Activated T-cell treated with anti-CD3 and anti-CD28 coated beads, Interleukin-2, amount 50 U/mL, for 24 hours (primary cell): ENCODE measurements around the gene KRTAP9-2.
"Not testable (repeated sequence)": the region's sequence is repeated elsewhere in the genome, so short reads cannot be mapped to it uniquely, and the experiment has no call there.

Source experiments
- DNase-seq: peaks from one replicate; pipeline ENCODE4 v3.0.0-alpha.2; 2020
- H3K27ac Mint-ChIP-seq: 2 replicates; pipeline ENCODE4 v1.8.0; 2020; ENCODE audit warnings: mild to moderate bottlenecking, mixed read lengths
- H3K27me3 Mint-ChIP-seq: 2 replicates; pipeline ENCODE4 v1.8.0; 2020; ENCODE audit warnings: mixed read lengths
- H3K36me3 Mint-ChIP-seq: 2 replicates; pipeline ENCODE4 v1.8.0; 2020; ENCODE audit warnings: low read depth, mixed read lengths
- H3K4me1 Mint-ChIP-seq: 2 replicates; pipeline ENCODE4 v1.8.0; 2020; ENCODE audit warnings: low read depth, mixed read lengths
- H3K4me3 Mint-ChIP-seq: 2 replicates; pipeline ENCODE4 v1.8.0; 2020; ENCODE audit warnings: mild to moderate bottlenecking, moderate library complexity, mixed read lengths
- H3K9me3 Mint-ChIP-seq: 2 replicates; pipeline ENCODE4 v1.8.0; 2020; ENCODE audit warnings: mixed read lengths

KRTAP9-2 gene

DNA sequence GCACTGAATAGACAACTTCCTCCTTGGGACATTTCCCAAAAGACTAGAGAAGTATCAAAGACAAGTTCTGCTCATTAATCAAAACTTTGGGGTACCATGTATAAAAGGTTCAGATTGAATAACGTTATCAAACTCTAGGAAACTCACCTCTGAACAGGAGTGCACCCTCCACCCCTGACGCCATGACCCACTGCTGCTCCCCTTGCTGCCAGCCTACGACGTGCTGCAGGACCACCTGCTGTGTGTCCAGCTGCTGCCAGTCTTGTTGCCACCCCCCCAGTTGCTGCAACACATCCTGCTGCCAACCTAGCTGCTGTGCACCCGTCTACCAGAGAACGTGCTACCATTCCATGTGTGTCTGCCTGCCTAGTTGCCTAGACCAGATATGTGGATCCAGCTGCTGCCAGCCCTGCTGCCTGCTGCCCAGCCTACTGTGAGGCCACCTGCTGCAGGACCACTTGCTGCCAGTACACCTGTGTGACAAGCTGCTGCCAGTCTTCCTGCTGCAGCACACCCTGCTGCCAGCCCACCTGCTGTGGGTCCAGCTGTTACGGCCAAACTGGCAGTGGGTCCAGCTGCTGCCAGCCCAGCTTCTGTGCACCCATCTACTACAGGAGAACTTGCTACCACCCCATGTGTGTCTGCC is 13.8 kb upstream of the KRTAP9-2 start:
- peaks cover 4% of the 10 kb centered on the region for H3K4me1 Mint-ChIP-seq
- H3K27me3 Mint-ChIP-seq = peaks cover 43% of the 10 kb centered on the region
- no peak for DNase-seq
- no peaks in the 10 kb centered on the region for H3K9me3 Mint-ChIP-seq
- no peak overlapping the region for H3K27ac Mint-ChIP-seq
- no peaks in the 10 kb centered on the region for H3K36me3 Mint-ChIP-seq
- H3K4me3 Mint-ChIP-seq = no peak overlapping the region

DNA sequence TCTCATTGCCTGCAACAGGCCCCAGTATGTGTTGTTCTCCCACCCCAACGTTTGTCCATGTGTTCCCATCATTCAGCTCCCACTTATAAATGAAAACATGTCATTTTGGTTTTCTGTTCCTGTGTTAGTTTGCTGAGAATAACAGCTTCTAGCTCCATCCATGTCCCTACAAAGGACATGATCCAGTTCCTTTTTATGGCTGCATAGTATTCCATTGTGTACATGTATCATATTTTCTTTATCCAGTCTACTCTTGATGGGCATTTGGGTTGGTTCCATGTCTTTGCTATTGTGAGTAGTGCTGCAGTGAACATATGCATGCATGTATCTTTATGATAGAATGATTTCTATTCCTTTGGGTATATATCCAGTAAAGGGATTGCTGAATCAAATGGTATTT is 10.8 kb upstream of the KRTAP9-2 start:
- H3K27ac Mint-ChIP-seq = no peak overlapping the region
- H3K4me1 Mint-ChIP-seq = peaks cover 4% of the 10 kb centered on the region
- peaks cover 3% of the 10 kb centered on the region for H3K9me3 Mint-ChIP-seq
- no peaks in the 10 kb centered on the region for H3K36me3 Mint-ChIP-seq
- DNase-seq = no peak
- H3K4me3 Mint-ChIP-seq = no peak overlapping the region
- peaks cover 26% of the 10 kb centered on the region for H3K27me3 Mint-ChIP-seq

DNA sequence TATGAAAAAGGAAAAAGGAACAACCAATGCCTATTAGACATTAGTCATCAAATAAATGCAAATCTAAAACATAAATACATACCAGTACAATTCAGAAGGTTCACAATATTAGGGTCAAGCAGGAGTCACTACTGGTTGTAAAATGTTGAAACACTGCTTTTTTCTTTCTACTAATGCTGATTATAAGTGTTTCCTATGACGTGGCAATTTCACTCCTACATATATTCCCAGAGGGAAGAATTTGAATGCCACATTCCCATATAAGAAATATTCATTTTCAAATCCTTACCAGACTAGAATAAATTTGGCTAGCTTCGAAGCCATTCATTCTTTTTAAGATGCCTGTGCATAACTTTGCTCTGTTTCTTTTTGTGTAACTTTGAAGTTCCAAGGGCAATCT is 2.6 kb upstream of the KRTAP9-2 start:
- DNase-seq = no peak
- no peaks in the 10 kb centered on the region for H3K4me1 Mint-ChIP-seq
- H3K27ac Mint-ChIP-seq = no peak overlapping the region
- H3K4me3 Mint-ChIP-seq = no peak overlapping the region
- no peaks in the 10 kb centered on the region for H3K36me3 Mint-ChIP-seq
- H3K9me3 Mint-ChIP-seq = peaks cover 3% of the 10 kb centered on the region
- H3K27me3 Mint-ChIP-seq = peaks cover 11% of the 10 kb centered on the region

DNA sequence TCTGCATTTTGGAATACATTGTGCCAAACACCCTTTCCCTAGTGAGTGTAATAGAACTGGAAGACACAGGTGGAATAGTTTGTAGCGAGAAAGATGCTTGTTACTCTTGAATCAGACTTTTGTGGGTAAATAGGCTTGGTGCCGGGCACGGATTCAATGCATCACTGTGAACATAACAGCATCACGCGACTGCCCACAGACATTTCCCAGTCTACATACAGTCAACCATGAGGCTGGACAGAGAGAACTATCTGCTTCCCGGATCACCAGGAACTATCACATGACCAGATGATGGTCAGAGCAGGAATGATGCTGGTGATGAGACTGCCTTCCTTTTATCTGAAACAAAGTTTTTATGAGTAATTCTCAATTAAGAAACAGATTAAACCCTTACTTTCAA is 397 bp upstream of the KRTAP9-2 start:
- no peaks in the 10 kb centered on the region for H3K4me1 Mint-ChIP-seq
- peaks cover 11% of the 10 kb centered on the region for H3K27me3 Mint-ChIP-seq
- H3K27ac Mint-ChIP-seq = no peak overlapping the region
- no peaks in the 10 kb centered on the region for H3K36me3 Mint-ChIP-seq
- DNase-seq = no peak
- H3K4me3 Mint-ChIP-seq = no peak overlapping the region
- H3K9me3 Mint-ChIP-seq = no peaks in the 10 kb centered on the region

DNA sequence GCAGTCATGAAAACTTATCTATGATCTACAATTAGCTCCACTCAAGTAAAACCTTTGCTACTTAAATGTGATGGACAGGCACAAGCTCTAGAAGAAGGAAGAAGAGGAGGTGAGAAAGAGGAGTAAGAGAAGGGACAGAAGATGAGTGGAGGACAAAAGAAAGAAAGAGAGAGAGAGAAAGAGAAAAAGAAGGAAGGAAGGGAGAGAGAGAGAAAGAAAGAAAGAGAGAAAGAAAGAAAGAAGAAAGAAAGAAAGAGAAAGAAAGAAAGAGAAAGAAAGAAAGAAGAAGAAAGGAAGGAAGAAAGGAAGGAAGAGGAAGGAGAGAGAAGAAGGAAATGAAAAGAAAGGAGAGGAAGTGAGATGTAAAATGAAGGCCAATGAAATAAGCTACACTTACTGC is 3.6 kb downstream of the KRTAP9-2 start:
- Mint-ChIP-seq H3K36me3 (no peaks in the 10 kb centered on the region), H3K9me3 (no peaks in the 10 kb centered on the region), H3K4me3 (no peak overlapping the region), H3K27ac (no peak overlapping the region), H3K27me3 (peaks cover 11% of the 10 kb centered on the region), H3K4me1 (no peaks in the 10 kb centered on the region)
- no peak for DNase-seq

DNA sequence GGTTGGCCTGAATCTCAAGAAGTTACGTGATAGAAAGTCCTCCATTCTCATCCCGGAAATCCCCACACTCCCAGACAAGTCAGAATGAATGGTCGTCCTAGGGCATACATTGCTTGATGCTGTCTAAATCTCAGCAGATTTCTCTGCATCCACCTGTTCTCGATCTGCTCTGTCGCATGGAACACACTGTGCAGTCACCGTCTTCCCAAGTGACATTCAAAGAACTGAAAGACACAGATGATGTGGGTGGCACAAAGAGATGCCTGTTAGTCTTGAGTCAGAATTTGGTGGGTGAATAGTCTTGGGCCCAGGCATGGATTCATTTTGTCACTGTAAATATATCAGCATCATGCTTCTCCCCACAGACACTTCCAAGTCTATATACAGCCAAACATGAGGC is 5.3 kb downstream of the KRTAP9-2 start:
- no peak overlapping the region for H3K4me3 Mint-ChIP-seq
- H3K27me3 Mint-ChIP-seq = peaks cover under 1% of the 10 kb centered on the region
- DNase-seq = no peak
- no peak overlapping the region for H3K27ac Mint-ChIP-seq
- no peaks in the 10 kb centered on the region for H3K4me1 Mint-ChIP-seq
- H3K36me3 Mint-ChIP-seq = no peaks in the 10 kb centered on the region
- no peaks in the 10 kb centered on the region for H3K9me3 Mint-ChIP-seq

DNA sequence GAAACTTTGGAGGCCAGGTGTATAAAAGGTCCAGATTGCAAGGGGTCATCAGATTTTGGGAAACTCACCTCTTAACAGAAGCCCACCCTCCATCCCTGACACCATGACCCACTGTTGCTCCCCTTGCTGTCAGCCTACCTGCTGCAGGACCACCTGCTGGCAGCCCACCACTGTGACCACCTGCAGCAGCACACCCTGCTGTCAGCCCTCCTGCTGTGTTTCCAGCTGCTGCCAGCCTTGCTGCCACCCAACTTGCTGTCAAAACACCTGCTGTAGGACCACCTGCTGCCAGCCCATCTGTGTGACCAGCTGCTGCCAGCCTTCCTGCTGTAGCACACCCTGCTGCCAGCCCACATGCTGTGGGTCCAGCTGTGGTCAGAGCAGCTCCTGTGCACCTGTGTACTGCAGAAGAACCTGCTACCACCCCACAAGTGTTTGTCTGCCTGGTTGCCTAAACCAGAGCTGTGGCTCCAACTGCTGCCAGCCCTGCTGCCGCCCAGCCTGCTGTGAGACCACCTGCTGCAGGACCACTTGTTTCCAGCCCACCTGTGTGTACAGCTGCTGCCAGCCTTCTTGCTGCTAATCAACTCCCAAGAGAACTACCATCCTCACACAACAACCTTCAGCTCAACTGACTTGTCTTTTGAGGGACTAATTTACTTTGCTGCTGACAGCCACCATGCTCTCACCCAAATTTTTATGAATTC is 6.1 kb downstream of the KRTAP9-2 start, which contains the start of gene KRTAP9-3:
Gene KRTAP9-3, plus strand, starts transcription at position 51 of the 707 bp plus-strand sequence. Its CDS starts 53 bp downstream, at position 104.
- H3K4me1 Mint-ChIP-seq, H3K27ac Mint-ChIP-seq, H3K9me3 Mint-ChIP-seq, DNase-seq, H3K36me3 Mint-ChIP-seq, H3K4me3 Mint-ChIP-seq, H3K27me3 Mint-ChIP-seq: not testable (repeated sequence)

DNA sequence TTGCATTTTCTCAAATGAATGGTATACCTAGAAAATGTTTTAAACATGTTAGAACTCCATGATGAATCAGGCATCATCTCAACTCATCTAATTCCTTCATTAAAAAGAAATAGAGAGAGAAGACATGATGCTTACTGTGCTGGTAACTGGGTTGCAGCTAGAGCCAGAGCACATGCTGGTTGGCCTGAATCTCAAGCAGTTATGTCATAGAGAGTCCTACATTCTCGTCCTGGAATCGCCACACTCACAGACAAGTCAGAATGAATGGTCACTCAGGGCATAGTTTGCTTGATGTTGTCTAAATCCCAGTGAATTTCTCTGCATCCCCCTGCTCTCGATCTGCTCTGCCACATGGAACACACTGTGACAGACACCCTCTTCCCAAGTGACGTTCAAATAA is 10.7 kb downstream of the KRTAP9-2 start:
- H3K27me3 Mint-ChIP-seq, H3K4me3 Mint-ChIP-seq, H3K9me3 Mint-ChIP-seq, DNase-seq, H3K27ac Mint-ChIP-seq, H3K36me3 Mint-ChIP-seq, H3K4me1 Mint-ChIP-seq: not testable (repeated sequence)

DNA sequence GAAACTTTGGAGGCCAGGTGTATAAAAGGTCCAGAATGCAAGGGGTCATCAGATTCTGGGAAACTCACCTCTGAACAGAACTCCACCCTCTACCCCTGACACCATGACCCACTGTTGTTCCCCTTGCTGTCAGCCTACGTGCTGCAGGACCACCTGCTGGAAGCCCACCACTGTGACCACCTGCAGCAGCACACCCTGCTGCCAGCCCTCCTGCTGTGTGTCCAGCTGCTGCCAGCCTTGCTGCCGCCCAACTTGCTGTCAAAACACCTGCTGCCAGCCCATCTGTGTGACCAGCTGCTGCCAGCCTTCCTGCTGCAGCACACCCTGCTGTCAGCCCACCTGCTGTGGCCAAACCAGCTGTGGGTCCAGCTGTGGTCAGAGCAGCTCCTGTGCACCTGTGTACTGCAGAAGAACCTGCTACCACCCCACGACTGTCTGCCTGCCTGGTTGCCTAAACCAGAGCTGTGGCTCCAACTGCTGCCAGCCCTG is 11.5 kb downstream of the KRTAP9-2 start, which contains the start of gene KRTAP9-8:
Gene KRTAP9-8, plus strand, starts transcription at position 51 of the 489 bp plus-strand sequence. Its CDS starts 53 bp downstream, at position 104.
- H3K27me3 Mint-ChIP-seq, H3K9me3 Mint-ChIP-seq, H3K4me3 Mint-ChIP-seq, DNase-seq, H3K36me3 Mint-ChIP-seq, H3K27ac Mint-ChIP-seq, H3K4me1 Mint-ChIP-seq: not testable (repeated sequence)

DNA sequence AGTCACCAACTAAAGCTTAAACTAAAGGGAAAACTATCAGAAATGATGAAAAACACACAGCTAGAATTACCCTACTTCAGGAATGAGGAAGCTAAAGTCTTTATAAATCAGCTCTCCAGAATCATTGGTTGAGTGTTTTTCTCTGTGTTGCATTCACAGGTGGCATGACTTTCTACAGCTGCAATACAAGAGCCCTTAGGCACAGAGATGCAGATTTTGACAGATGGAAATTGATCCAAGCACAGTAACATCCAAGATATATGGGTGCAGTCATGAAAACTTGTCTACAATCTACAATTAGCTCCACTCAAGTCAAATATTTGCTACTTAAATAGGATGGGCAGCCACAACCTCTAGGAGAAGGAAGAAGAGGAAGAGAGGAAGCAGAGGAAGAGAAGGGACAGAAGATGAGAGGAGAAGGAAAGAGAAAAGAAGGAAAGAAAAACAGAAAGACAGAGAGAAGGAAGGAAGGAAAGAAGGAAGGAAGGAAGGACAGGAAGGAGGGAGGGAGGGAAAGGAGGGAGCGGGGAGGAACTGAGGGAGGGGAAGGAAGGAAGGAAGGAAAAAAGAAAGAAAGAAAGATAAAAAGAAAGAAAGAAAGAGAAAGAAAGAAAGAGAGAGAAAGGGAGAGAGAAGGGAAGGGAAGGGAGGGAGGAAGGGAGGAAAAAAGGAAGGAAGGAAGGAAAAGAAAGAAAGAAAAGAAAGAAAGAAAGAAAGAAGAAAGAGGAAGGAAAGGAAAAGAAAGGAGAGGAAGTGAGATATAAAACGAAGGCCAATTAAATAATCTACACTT is 20.7 kb downstream of the KRTAP9-2 start:
- not testable (repeated sequence) for H3K4me1 Mint-ChIP-seq, H3K9me3 Mint-ChIP-seq, H3K4me3 Mint-ChIP-seq, H3K27ac Mint-ChIP-seq, H3K36me3 Mint-ChIP-seq, H3K27me3 Mint-ChIP-seq, DNase-seq

DNA sequence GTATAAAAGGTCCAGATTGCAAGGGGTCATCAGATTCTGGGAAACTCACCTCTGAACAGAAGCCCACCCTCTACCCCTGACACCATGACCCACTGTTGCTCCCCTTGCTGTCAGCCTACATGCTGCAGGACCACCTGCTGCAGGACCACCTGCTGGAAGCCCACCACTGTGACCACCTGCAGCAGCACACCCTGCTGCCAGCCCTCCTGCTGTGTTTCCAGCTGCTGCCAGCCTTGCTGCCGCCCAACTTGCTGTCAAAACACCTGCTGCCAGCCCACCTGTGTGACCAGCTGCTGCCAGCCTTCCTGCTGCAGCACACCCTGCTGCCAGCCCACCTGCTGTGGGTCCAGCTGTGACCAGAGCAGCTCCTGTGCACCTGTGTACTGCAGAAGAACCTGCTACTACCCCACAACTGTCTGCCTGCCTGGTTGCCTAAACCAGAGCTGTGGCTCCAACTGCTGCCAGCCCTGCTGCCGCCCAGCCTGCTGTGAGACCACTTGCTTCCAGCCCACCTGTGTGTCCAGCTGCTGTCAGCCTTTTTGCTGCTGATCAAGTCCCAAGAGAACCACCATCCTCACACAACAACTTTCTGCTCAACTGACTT is 23.3 kb downstream of the KRTAP9-2 start, which contains the start of gene KRTAP9-4:
Gene KRTAP9-4, plus strand, starts transcription at position 51 of the 604 bp plus-strand sequence. Its CDS starts 34 bp downstream, at position 85.
- not testable (repeated sequence) for H3K27ac Mint-ChIP-seq, H3K9me3 Mint-ChIP-seq, H3K27me3 Mint-ChIP-seq, DNase-seq, H3K36me3 Mint-ChIP-seq, H3K4me3 Mint-ChIP-seq, H3K4me1 Mint-ChIP-seq

DNA sequence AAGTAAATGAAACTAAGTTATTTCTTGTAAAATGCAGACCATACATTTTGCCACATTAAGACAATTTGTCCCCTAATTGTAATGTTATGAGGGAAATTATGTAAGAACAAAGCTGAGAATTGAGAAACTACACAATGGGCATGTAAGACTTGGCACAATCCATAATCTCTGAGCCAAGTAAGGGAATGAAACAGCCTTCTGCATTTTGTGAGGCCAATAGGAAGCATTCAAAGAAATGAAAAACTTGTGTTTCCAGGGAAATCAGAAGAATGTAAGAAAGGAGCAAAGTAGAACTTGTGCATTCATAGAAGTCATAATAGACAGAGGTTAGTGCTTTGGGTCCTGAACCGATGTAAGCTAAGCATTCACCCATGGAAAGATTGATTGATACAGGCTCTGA is 24.8 kb downstream of the KRTAP9-2 start:
- Mint-ChIP-seq H3K36me3 (no peaks in the 10 kb centered on the region), H3K4me1 (no peaks in the 10 kb centered on the region), H3K9me3 (no peaks in the 10 kb centered on the region), H3K27ac (no peak overlapping the region), H3K4me3 (no peak overlapping the region), H3K27me3 (peaks cover 6% of the 10 kb centered on the region)
- no peak for DNase-seq

DNA sequence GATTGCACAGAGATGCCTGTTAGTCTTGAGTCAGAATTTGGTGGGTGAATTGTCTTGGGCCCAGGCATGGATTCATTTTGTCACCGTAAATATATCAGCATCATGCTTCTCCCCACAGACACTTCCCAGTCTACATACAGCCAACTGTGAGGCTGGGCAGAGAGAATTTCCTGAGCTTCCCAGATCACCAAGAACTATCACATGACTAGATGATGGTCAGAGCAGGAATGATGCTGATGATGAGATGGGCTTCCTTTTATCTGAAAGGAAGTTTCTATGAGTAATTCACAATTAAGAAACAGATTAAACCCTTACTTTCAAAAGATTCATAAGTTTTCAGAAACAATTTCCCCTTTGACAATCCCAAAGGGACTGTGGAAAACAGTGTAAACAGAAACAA is 28.4 kb downstream of the KRTAP9-2 start:
- H3K27me3 Mint-ChIP-seq = peaks cover 29% of the 10 kb centered on the region
- H3K4me3 Mint-ChIP-seq = no peak overlapping the region
- H3K36me3 Mint-ChIP-seq = no peaks in the 10 kb centered on the region

More for the DNA sequence above, 28.4 kb downstream of the KRTAP9-2 start:
- no peak overlapping the region for H3K27ac Mint-ChIP-seq
- no peaks in the 10 kb centered on the region for H3K9me3 Mint-ChIP-seq
- no peaks in the 10 kb centered on the region for H3K4me1 Mint-ChIP-seq
- DNase-seq = no peak
